Adrenal gland (tissue), 12 donors: ENCODE measurements around the gene KCNAB2. TPM values are rescaled to one million over a fixed set of nuclear protein-coding genes. Genes with fewer than 3 reads are reported as not detected.

Experiments
- DNase-seq, 7 donors: peaks; one replicate each; pipeline ENCODE4 v3.0.0-alpha.2; 2019 to 2020
- H3K27ac ChIP-seq, 5 donors: fragments of 200-600 bp; sonication (generic) in 4 of 5; 1 replicate in 3 of 5; 2 replicates in 2 of 5; pipeline versions ENCODE4 v1.5.1 to v1.8.0; 2016 to 2020; ENCODE audit warnings: mild to moderate bottlenecking in 1 of 5
- H3K27me3 ChIP-seq: fragments of 200-600 bp; 2 replicates; pipeline ENCODE4 v1.8.0; 2021
- H3K36me3 ChIP-seq, 2 donors: fragments of 200-600 bp; replicated peaks in 1 of 2; 1 replicate in 1 of 2; 2 replicates in 1 of 2; pipeline versions ENCODE4 v1.5.1 to v1.8.0; 2018 to 2022
- H3K4me1 ChIP-seq, 2 donors: fragments of 200-600 bp; replicated peaks in 1 of 2; 1 replicate in 1 of 2; 2 replicates in 1 of 2; pipeline versions ENCODE4 v1.5.1 to v1.8.0; 2018 to 2021
- H3K4me3 ChIP-seq, 4 donors: fragments of 200-600 bp; sonication (generic) in 3 of 4; one replicate each; pipeline ENCODE4 v1.5.1; 2016 to 2018
- H3K9me3 ChIP-seq, 3 donors: fragments of 200-600 bp; sonication (generic) in 1 of 3; replicated peaks in 1 of 3; 1 replicate in 2 of 3; 2 replicates in 1 of 3; pipeline versions ENCODE4 v1.5.1 to v1.8.0; 2016 to 2021
- CTCF ChIP-seq, 6 experiments: fragments of 450-650 bp in 4 of 6; fragments of 200-600 bp in 2 of 6; sonication (generic) in 1 of 6; IDR thresholded peaks; 1 replicate in 5 of 6; 2 replicates in 1 of 6; pipeline versions ENCODE4 v1.5.1 to v1.8.0; 2016 to 2021; ENCODE audit warnings: antibody characterized with exemption in 6 of 6, mild to moderate bottlenecking in 2 of 6, moderate library complexity in 1 of 6
- POLR2A ChIP-seq, 2 donors: fragments of 450-650 bp; IDR thresholded peaks; one replicate each; pipeline ENCODE4 v1.6.1; 2017; ENCODE audit warnings: antibody characterized with exemption in 2 of 2, mild to moderate bottlenecking in 2 of 2, moderate library complexity in 1 of 2
- WGBS, 4 donors: extraction: QIAGEN DNeasy Blood & Tissue Kit in 2 of 4; methylation state at CpG; one replicate each; pipeline versions ENCODE4 v1.1.5 to v1.1.7; 2013 to 2017; 5-methylcytosine and 5-hydroxymethylcytosine counted together
- intact Hi-C, 2 donors: fragments of 100-400 bp; cut with DNase I; formaldehyde crosslinking; loops; one replicate each; pipeline versions ENCODE4 v1.14.1 to v1.15.0; 2022 to 2023
- polyA plus RNA-seq, 3 donors: library from polyadenylated mRNA; stranded (reverse); fragments of 200-250 nt in 2 of 3; fragments of 350-450 nt in 1 of 3; fragmentation: Illumina TruSeq in 1 of 3; extraction: RNeasy Lipid Tissue Mini Kit (QIAGEN cat#74804) in 1 of 3; gene quantifications; one replicate each; pipeline ENCODE4 v1.2.3, GENCODE V29; 2013 to 2014
- total RNA-seq, 9 donors: library from RNA; depleted of rRNA in 4 of 9; stranded (reverse); fragments of >200 nt in 4 of 9; fragments of 120-200 nt in 1 of 9; fragmentation: NEBNext Ultra II Directional in 1 of 9; extraction: Animal tissue kit (Norgen Biotek cat#: 25700) in 1 of 9; gene quantifications; one replicate each; pipeline versions ENCODE4 v1.1.0 to v1.2.4, GENCODE V29; 2013 to 2023
- donor health status: healthy with polysubstance abuse.
- donor health status: Bipolar disorder and iron deficiency.
- donor health status: DM: yes; HTN: yes; CAD: no.
- donor health status: DM: no; HTN: no; CAD: no.
- donor health status: DM: no; HTN: no; CAD: no.
- donor health status: DM: yes; HTN: yes; CAD: no.

Gene KCNAB2
- total and polyA plus RNA-seq, 12 donors, result 2.2 to 48.0 (median 16.8) TPM

DNA sequence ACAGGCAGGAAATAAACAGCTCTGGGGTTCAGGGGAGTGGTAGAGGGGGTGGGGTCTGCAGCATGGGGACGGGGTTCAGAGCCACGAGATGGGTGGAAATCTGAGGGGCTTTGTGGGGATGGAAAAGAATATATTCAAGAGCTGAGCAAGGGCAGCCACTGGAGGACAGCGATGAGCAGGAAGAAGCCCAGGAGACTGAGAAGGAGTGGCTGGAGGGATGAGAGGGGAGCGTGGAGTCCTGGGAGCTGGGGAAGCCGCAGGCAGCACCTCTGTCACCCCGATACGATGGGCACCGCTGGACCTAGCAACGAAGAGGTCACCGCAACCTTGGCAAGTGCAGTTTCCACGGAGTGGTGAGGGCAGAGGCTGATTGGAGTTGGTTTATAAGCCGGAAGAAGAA is 10.0 kb upstream of the KCNAB2 start:
- H3K4me3 ChIP-seq, result no peak overlapping the region
- 70 to 77% (median 72%) methylated on average over 12 of the region's 12 CpGs for WGBS, 4 donors
- intact Hi-C loops, result loop anchor here in 1 of 2 donors (10.0 kb wide), 1 partner anchor 59 kb away; no protein-coding TSS in a partner anchor
- TF ChIP-seq CTCF (IDR thresholded peaks at IDR 0.05) (no peak), POLR2A (IDR thresholded peaks at IDR 0.05) (no peak)
- no peaks in the 10 kb centered on the region for H3K9me3 ChIP-seq
- DNase-seq, result no peak
- H3K27ac ChIP-seq, result no peak overlapping the region
- H3K27me3 ChIP-seq, result no peaks in the 10 kb centered on the region
- no peaks in the 10 kb centered on the region for H3K4me1 ChIP-seq
- no peaks in the 10 kb centered on the region for H3K36me3 ChIP-seq

DNA sequence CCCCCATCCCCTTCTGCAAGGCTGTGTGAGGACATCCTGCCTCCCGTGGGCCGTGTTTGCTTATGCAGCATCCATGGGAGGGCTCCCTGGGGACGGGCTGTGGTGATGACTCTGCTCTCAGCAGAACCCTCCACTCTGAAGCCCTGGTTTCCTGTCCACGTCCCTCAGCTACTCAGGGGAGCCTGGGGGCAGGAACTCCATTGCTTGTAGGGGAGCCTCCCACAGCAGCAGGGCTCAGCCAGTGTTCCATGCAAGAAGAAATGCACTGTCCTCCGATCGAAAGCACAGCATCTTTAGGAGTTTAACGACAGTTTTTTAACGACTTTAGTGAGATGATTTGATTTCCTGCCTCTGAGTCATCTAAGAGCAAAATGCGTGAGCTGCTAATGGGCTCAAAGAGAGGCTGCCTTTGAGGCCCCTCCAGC is 8.3 kb upstream of the KCNAB2 start:
- WGBS, 4 donors, result 41 to 77% (median 57%) methylated on average over 5 to 9 of the region's 9 CpGs
- no peaks in the 10 kb centered on the region for H3K4me1 ChIP-seq
- TF ChIP-seq POLR2A (IDR thresholded peaks at IDR 0.05) (no peak), CTCF (IDR thresholded peaks at IDR 0.05) (no peak)
- H3K27me3 ChIP-seq, result no peaks in the 10 kb centered on the region
- H3K4me3 ChIP-seq, result no peak overlapping the region
- H3K9me3 ChIP-seq, result no peaks in the 10 kb centered on the region
- DNase-seq, result peak in 1 of 7 donors; percentile 62
- intact Hi-C loops, result loop anchor here in 1 of 2 donors (10.0 kb wide), 1 partner anchor 57 kb away; no protein-coding TSS in a partner anchor
- H3K36me3 ChIP-seq, result no peaks in the 10 kb centered on the region
- no peak overlapping the region for H3K27ac ChIP-seq

DNA sequence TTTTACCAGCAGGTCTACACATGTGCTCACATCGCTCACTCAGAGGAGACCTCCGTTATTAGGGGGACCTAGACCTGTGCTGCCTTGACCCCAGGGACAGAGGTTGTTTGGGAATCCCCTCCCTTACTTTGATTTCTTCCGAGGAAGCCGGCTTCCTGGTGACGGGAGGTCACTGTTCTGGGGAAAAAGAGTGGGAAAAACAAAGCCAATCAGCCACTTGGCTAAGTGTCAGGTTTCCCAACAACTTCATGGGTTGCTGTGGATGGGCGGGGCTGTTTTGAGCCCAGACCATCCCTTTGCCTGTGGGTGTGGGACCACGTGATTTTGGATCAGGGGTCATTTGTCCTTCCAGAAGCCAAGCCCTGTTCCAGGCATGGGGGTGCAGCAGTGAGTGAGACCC is 7.1 kb upstream of the KCNAB2 start:
- no peak overlapping the region for H3K4me3 ChIP-seq
- TF ChIP-seq POLR2A (IDR thresholded peaks at IDR 0.05) (no peak), CTCF (IDR thresholded peaks at IDR 0.05) (no peak)
- intact Hi-C loops, result loop anchor here in 1 of 2 donors (10.0 kb wide), 1 partner anchor 56 kb away; no protein-coding TSS in a partner anchor
- no peaks in the 10 kb centered on the region for H3K27me3 ChIP-seq
- H3K9me3 ChIP-seq, result no peaks in the 10 kb centered on the region
- DNase-seq, result no peak
- H3K4me1 ChIP-seq, result no peaks in the 10 kb centered on the region
- no peaks in the 10 kb centered on the region for H3K36me3 ChIP-seq
- no peak overlapping the region for H3K27ac ChIP-seq
- WGBS, 4 donors, result 71 to 76% (median 73%) methylated on average over 6 to 7 of the region's 7 CpGs

DNA sequence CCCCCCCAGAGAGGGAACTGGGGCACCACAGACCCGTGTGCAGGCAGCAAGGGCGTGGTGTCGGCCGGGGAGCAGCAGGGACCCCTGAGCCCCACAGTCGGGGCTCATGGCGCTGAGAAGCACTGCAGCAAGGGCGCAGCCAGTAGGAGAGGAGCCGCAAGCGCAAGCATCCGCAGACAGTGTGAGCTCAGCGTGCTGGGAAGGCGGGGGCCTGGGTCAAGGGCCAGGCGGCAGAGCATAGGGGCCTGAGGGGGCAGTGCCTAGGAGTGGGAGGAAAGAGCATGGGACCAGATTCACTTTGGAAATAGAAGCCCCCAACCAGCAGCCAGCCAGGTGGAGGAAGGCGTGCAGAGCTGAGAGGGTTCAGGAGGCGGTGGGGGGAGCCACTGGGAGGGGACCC is 6.7 kb upstream of the KCNAB2 start:
- H3K27ac ChIP-seq, result no peak overlapping the region
- intact Hi-C loops, result loop anchor here in 1 of 2 donors (10.0 kb wide), 1 partner anchor 56 kb away; no protein-coding TSS in a partner anchor
- no peaks in the 10 kb centered on the region for H3K4me1 ChIP-seq
- DNase-seq, result no peak
- no peaks in the 10 kb centered on the region for H3K9me3 ChIP-seq
- H3K4me3 ChIP-seq, result no peak overlapping the region
- H3K36me3 ChIP-seq, result no peaks in the 10 kb centered on the region
- WGBS, 4 donors, result 83 to 88% (median 85%) methylated on average over 15 of the region's 15 CpGs
- TF ChIP-seq CTCF (IDR thresholded peaks at IDR 0.05) (no peak), POLR2A (IDR thresholded peaks at IDR 0.05) (no peak)
- H3K27me3 ChIP-seq, result no peaks in the 10 kb centered on the region
